Natural killer cell (primary cell): Measurements from ENCODE around the gene R3HDM1. TPM values are rescaled to one million over a fixed set of nuclear protein-coding genes. Genes with fewer than 3 reads are reported as not detected.
"Not testable (repeated sequence)": the region's sequence is repeated elsewhere in the genome, so short reads cannot be mapped to it uniquely, and the experiment has no call there.

Source experiments
- ATAC-seq, 3 donors: fragments of 150-1000 bp in 2 of 3; fragments of 200-7000 bp in 1 of 3; cut with Tn5 transposase; 1 replicate in 1 of 3; 2 replicates in 2 of 3; pipeline ENCODE4 v1.10.0; 2021; ENCODE audit warnings: mild to moderate bottlenecking in 2 of 3, moderate library complexity in 2 of 3
- DNase-seq, 2 donors: peaks; one replicate each; pipeline versions ENCODE4 v3.0.0 to v3.0.0-alpha.2; 2013 to 2021; ENCODE audit warnings: mixed read lengths in 1 of 2
- H3K27ac ChIP-seq: one replicate; pipeline ENCODE4 v1.5.1; 2013; ENCODE audit warnings: mild to moderate bottlenecking, low read length
- H3K27me3 ChIP-seq: one replicate; pipeline ENCODE4 v1.6.1; 2013; ENCODE audit warnings: low read length; ENCODE audit not compliant: control insufficient read depth, insufficient read depth
- H3K36me3 ChIP-seq: one replicate; pipeline ENCODE4 v1.6.1; 2013; ENCODE audit warnings: low read length; ENCODE audit not compliant: control insufficient read depth, insufficient read depth
- H3K4me1 ChIP-seq: one replicate; pipeline ENCODE4 v1.6.1; 2013; ENCODE audit warnings: low read length; ENCODE audit not compliant: control insufficient read depth, insufficient read depth
- H3K4me3 ChIP-seq: one replicate; pipeline ENCODE4 v1.5.1; 2013; ENCODE audit warnings: low read length
- H3K9me3 ChIP-seq: one replicate; pipeline ENCODE4 v1.6.1; 2013; ENCODE audit warnings: low read length; ENCODE audit not compliant: control insufficient read depth, insufficient read depth
- H3K27ac Mint-ChIP-seq, 2 donors: one replicate each; pipeline ENCODE4 v1.8.0; 2022; ENCODE audit warnings: mild to moderate bottlenecking in 2 of 2, mixed read lengths in 2 of 2, moderate library complexity in 1 of 2
- H3K27me3 Mint-ChIP-seq, 2 donors: one replicate each; pipeline ENCODE4 v1.8.0; 2022; ENCODE audit warnings: low read depth in 2 of 2, mixed read lengths in 2 of 2
- H3K36me3 Mint-ChIP-seq: one replicate; pipeline ENCODE4 v1.8.0; 2022; ENCODE audit warnings: mixed read lengths
- H3K4me1 Mint-ChIP-seq, 2 donors: one replicate each; pipeline ENCODE4 v1.8.0; 2022; ENCODE audit warnings: mixed read lengths in 2 of 2
- H3K4me3 Mint-ChIP-seq: one replicate; pipeline ENCODE4 v1.8.0; 2022; ENCODE audit warnings: mild to moderate bottlenecking, moderate library complexity, mixed read lengths
- H3K9me3 Mint-ChIP-seq, 2 donors: one replicate each; pipeline ENCODE4 v1.8.0; 2022; ENCODE audit warnings: mixed read lengths in 2 of 2
- CTCF ChIP-seq: fragments of 200-600 bp; IDR thresholded peaks from one replicate; pipeline ENCODE4 v1.8.0; 2022; ENCODE audit warnings: antibody characterized with exemption
- whole genome bisulfite sequencing: methylation state at CpG from one replicate; pipeline ENCODE4 v1.1.7; 2013; ENCODE audit warnings: missing lambda C conversion rate; ENCODE audit not compliant: insufficient coverage; 5-methylcytosine and 5-hydroxymethylcytosine counted together
- intact Hi-C: fragments of 100-400 bp; cut with micrococcal nuclease; formaldehyde crosslinking; loops from one replicate; pipeline ENCODE4 v1.14.2; 2022
- total RNA-seq, 4 donors: library from RNA; stranded (reverse); fragments of 120-200 nt in 1 of 4; gene quantifications; one replicate each; pipeline versions ENCODE4 v1.2.3 to v1.2.4, GENCODE V29; 2013 to 2022

R3HDM1 gene
- total RNA-seq, 3 donors from 2014 or later (not counting 1 experiment from before 2014, with no cell fraction given), result 34.9 to 48.6 (median 39.7) TPM

- H3K36me3 ChIP-seq, result no peaks in the 10 kb centered on the region
- ATAC-seq, result no peak
- intact Hi-C loops, result no loop called here
These were observed 36.8 kb upstream of the R3HDM1 start for GRCh38 chr2:135494503-135494902.

GRCh38 chr2:135494917-135495316, 36.4 kb upstream of the R3HDM1 start:
- intact Hi-C loops, result no loop called here
- Histone ChIP-seq H3K27ac (no peak overlapping the region), H3K9me3 (peaks cover 8% of the 10 kb centered on the region), H3K36me3 (no peaks in the 10 kb centered on the region), H3K4me1 (no peaks in the 10 kb centered on the region), H3K27me3 (no peaks in the 10 kb centered on the region), H3K4me3 (no peak overlapping the region)
- no peaks in the 10 kb centered on the region for H3K27me3 Mint-ChIP-seq
- no peak for TF ChIP-seq CTCF
- peaks cover 22% of the 10 kb centered on the region for H3K36me3 Mint-ChIP-seq
- H3K9me3 Mint-ChIP-seq, result peaks cover 9 to 21% of the 10 kb centered on the region in 2 donors
- no peaks in the 10 kb centered on the region for H3K4me1 Mint-ChIP-seq
- no peak overlapping the region for H3K27ac Mint-ChIP-seq
- WGBS, result 83% methylated on average over 1 of the region's 2 CpGs
- no peak overlapping the region for H3K4me3 Mint-ChIP-seq
- DNase-seq (no peak), ATAC-seq (no peak)

More at GRCh38 chr2:135494503-135494902, 36.8 kb upstream of the R3HDM1 start:
- Histone ChIP-seq H3K4me3 (no peak overlapping the region), H3K4me1 (no peaks in the 10 kb centered on the region), H3K27ac (no peak overlapping the region), H3K27me3 (no peaks in the 10 kb centered on the region), H3K9me3 (peaks cover 8% of the 10 kb centered on the region)
- Mint-ChIP-seq H3K27me3 (no peaks in the 10 kb centered on the region), H3K27ac (no peak overlapping the region), H3K4me3 (no peak overlapping the region), H3K9me3 (peaks cover 7 to 19% of the 10 kb centered on the region in 2 donors), H3K36me3 (peaks cover 21% of the 10 kb centered on the region), H3K4me1 (no peaks in the 10 kb centered on the region)
- no peak for DNase-seq
- TF ChIP-seq CTCF, result no peak
- WGBS, result 100% methylated on average over 1 of the region's 1 CpG

- DNase-seq, H3K4me3 Mint-ChIP-seq, H3K4me3 ChIP-seq, H3K27me3 Mint-ChIP-seq, H3K36me3 ChIP-seq, H3K27ac ChIP-seq, H3K27ac Mint-ChIP-seq, ATAC-seq, H3K9me3 ChIP-seq, H3K27me3 ChIP-seq, H3K4me1 ChIP-seq, intact Hi-C loops, H3K4me1 Mint-ChIP-seq: not testable (repeated sequence)
- Mint-ChIP-seq H3K9me3 (peaks cover 9 to 22% of the 10 kb centered on the region in 2 donors), H3K36me3 (peaks cover 24% of the 10 kb centered on the region)
- WGBS, result 98% methylated on average over 7 of the region's 7 CpGs
These were observed 32.7 kb upstream of the R3HDM1 start for GRCh38 chr2:135498588-135498987.

GRCh38 chr2:135504811-135505210, 26.5 kb upstream of the R3HDM1 start:
- H3K36me3 ChIP-seq, result no peaks in the 10 kb centered on the region
- no peak overlapping the region for H3K27ac Mint-ChIP-seq
- no CpG with 5 or more reads among the region's 1 CpG for WGBS
- no peaks in the 10 kb centered on the region for H3K4me1 ChIP-seq
- no peak overlapping the region for H3K4me3 Mint-ChIP-seq
- no peaks in the 10 kb centered on the region for H3K27me3 ChIP-seq
- H3K4me1 Mint-ChIP-seq, result no peaks in the 10 kb centered on the region
- peaks cover 3% of the 10 kb centered on the region for H3K36me3 Mint-ChIP-seq
- no peak overlapping the region for H3K27ac ChIP-seq
- no peak for TF ChIP-seq CTCF
- ATAC-seq (no peak), DNase-seq (no peak)
- H3K9me3 ChIP-seq, result no peaks in the 10 kb centered on the region
- no peaks in the 10 kb centered on the region for H3K27me3 Mint-ChIP-seq
- no peak overlapping the region for H3K4me3 ChIP-seq
- H3K9me3 Mint-ChIP-seq, result peaks cover under 1 to 4% of the 10 kb centered on the region in 2 donors
- intact Hi-C loops, result no loop called here
